Activated T-cell treated with anti-CD3 and anti-CD28 coated beads, Interleukin-2, amount 50 U/mL, for 1 hour (primary cell): Measurements from ENCODE around the gene SHOX.

Source experiments
- DNase-seq: peaks from one replicate; pipeline ENCODE4 v3.0.0-alpha.2; 2020

The SHOX gene

DNA sequence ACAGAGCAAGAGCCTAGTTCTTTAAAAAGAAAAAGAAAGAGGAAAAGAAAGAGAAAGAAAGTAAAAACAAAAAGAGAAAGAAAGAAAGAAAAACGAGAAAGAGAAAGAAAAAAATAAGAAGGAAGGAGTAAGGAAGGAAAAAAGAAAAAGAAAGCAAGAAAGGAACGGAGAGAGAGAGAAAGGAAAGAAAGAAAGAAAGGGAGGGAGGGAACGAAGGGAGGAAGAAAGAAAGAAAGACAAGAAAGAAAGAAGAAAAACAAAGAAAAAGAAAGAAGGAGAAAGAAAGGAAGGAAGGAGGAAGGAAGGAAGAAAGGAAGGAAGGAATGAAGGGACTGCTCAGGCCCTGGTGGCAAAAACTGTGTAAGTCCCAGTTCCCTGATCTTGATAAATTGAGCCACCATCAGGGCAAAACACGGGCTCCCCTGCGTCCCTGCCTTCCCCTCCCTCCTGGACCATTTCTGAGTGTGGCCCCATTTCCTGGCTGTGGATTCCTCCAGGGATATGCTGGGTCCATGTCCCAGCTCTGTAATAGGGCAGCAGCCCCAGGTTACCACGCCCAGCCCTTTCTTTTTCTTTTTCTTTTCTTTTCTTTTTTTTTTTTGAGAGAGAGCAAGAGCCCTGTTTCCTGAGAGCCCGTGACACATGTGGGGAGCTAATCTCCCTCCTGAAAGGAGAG is 44.8 kb downstream of the SHOX start:
- no peak for DNase-seq

DNA sequence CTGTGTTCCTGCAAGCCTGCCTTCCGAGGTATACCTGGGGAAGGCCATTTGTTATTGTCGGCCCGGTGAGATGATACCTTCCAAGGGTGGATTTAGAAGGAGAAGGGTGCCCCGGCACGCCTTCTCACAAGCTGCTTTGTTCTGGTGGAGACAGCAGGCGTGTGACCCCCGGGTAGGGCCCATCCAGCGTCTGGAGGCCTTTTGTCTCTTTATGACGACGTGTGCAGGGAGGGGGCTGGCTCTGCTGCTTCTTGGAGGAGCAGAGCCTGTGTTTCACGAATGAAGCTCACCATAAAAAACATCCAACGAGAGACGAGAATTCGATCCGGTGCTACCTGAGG is 45.3 kb downstream of the SHOX start:
- DNase-seq, result no peak

DNA sequence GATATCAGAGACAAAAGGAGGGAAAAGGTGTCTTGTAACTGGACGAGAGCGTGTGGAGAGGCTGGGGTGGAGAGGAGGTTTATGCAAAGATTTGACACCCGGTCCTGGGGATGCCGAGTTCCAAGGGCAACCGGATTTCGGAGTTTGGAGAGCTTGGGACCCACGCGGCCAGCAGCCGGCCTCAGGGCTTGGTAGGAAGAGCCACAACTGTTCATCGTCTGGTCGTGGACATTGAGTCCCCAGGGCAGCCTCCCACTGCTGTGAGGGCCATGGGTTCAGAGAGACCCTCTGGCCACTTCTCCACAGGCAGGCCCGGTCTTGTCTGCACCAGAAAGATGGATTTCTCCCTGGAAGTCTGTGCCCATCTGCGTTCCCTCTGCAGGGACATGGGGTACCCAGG is 46.8 kb downstream of the SHOX start:
- no peak for DNase-seq

DNA sequence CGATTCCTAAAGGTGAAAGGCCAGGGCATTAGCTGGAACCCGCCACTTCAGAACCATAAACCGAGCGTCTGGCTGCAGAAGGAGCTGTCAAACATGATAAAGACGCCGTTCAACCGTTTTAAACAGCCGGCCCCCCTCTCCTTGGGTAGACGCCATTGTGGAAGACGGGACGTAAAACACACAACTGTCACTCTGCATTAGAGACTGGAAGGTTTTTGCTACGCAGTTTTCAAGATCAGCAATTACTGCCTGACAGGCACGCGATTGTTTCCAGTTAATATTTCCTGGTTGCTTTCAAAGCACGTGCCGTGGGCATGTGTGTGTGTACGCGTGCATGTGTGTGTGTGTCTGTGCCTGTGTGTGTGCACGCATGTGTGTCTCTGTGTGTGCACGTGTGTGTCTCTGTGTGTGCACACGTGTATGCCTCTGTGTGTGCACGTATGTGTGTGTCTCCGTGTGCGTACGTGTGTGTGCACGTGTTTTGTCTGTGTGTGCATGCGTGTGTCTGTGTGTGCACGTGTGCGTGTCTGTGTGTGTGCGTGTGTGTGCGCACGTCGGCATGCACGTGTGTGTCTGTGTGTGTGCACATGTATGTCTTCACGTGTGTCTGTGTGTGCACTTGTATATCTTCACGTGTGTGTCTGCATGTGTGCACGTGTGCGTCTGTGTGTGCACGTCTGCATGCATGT is 48.8 kb downstream of the SHOX start:
- DNase-seq, result no peak

DNA sequence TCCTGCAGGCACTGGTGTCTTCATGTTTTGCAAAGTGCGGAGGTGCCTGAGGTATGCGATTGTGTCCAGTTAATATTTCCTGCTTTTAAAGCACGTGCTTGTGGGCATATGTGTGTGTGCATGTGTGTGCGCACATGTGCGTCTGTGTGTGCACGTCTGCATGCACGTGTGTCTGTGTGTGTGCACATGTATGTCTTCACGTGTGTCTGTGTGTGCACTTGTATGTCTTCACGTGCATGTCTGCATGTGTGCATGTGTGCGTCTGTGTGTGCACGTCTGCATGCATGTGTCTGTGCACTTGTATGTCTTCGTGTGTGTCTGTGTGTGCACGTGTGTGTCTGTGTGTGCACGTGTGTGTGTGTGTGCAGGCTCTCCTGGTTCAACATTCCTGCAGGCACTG is 49.5 kb downstream of the SHOX start:
- DNase-seq, result no peak

DNA sequence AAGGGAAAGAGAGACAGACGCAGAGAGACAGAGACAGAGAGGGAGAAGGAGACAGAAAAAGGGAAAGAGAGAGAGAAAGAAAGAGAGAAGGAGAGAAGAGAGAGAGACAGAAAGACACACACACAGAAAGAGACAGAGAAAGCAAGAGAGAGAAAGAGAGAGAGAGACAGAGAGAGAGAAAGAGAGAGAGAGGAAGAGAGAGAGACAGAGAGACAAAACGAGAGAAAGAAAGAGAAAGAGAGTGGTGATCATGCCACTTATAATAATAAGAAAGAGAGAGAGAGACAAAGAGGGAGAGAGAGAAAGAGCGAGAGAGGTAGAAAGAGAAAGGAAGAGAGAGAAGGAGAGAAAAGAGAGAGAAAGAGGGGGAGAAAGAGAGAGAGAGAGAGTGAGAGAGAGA is 51.4 kb downstream of the SHOX start:
- DNase-seq, result no peak

DNA sequence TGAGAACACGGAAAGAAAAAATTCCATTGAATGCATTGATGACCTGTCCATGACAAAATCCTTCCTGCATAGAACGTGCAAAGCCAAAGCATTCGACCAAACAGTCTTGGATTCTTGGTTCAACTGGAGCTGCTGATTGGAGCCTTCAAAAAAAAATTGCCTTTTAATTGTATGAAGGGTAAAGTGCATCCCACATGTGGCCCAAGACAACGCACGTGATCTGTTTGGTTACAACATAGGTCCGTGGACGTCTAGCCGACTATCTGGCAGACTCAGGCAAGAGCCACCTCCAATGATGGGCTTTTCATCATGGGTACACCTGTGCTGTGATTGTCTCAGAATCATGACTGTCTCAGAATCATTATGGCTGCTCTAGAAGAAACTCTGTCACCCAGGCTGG is 52.3 kb downstream of the SHOX start:
- DNase-seq, result no peak

DNA sequence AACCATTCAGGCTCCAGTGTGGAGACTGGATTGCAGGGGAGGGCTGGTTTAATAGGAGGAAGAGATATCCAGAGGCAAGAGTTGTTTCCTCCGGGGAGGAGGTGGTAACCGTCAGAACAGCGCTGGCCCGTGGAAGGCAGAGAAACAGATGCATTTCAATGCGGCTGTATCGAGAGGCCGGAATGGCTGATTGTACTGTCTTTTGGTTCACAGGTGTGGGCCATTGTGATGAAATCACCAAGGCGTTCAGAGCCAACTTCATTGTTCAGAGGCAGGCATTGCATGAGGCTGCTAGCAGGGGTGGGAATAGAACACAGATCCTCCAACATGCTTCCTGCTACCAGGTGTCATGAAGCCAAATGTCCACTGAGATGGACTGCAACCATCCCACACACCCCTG is 53.0 kb downstream of the SHOX start:
- no peak for DNase-seq

DNA sequence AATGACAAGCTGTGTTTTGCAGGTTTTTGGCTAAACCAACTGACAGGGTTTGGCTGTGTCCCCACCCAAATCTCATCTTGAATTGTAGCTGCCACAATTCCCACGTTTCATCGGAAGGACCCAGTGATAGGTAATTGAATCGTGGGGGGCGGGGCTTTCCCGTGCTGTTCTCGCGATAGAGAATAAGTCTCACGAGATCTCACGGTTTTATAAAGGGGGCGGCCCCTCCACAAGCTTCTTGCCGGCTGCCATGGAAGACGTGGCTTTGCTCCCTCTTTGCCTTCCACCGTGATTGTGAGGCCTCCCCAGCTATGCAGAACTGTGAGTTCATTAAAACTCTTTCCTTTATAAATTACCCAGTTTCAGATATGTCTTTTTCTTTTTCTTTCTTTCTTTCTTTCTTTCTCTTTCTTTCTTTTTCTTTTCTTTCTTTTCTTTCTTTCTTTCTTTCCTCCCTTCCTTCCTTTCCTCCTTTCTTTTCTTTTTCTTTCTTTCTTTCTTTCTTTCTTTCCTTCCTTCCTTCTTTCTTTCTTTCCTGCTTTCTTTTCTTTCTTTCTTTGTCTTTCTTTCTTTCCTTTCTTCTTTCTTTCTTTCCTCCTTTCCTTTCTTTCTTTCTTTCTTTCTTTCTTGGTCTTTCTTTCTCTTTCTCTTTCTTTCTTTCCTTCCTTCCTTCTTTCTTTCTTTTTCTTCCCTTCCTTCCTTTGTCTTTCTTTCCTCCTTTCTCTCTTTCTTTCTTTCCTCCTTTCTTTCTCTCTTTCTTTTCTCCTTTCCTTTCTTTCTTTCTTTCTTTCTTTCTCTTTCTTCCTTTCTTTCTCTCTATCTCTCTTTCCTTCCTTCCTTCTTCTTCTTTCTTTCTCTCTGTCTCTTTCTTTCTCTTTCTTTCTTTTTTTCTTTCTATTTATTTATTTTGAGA is 54.8 kb downstream of the SHOX start:
- no peak for DNase-seq

DNA sequence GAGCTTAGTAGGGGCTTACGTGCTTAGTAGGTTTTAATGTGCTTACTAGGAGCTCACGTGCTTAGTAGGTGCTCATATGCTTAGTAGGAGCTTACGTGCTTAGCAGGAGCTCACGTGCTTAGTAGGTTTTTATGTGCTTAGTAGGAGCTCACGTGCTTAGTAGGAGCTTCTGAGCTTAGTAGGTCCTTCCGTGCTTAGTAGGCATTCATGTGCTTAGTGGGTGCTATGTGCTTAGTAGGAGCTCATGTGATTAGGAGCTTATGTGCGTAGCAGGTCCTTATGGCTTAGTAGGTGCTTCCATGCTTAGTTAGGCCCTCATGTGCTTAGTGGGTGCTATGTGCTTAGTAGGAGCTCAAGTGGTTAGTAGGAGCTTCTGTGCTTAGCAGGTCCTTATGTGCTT is 59.4 kb downstream of the SHOX start:
- DNase-seq, result no peak

DNA sequence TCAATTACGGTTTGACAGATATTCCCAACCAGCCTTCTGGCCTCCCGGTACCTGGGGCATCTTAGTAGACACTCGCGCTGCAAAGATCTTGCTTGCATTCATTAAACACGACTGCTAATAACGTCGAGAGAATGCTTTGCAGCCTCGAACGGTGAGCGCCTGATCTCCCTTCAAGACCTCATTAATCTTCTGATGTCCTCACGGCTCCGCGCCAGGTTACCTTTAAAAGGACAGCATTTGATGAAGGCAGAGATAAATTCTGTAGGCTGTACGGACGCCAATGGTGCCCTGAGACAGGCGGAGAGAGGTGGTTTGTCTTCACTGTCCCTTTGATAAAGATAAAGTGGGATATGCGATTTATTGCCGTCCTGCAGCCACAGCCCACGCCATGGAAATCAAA is 64.2 kb downstream of the SHOX start:
- no peak for DNase-seq

DNA sequence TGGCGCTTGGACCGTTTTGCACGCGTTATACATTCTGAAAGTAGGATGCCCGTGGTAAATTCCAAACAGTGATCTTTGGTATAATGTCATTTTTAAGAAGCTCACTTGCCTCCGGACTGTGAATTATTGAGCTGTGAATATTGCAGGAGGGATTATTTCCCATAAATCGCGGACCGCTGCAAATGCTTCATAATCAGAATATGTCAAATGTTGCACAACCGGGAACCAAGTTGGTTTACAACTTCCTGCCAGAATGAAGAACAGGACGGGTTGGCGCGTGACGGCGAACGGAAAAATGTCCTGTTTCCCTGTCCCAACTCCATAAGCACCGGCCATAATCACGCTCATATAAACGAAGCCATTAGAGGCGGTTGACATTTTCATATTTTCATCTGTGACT is 67.6 kb downstream of the SHOX start:
- DNase-seq, result no peak

DNA sequence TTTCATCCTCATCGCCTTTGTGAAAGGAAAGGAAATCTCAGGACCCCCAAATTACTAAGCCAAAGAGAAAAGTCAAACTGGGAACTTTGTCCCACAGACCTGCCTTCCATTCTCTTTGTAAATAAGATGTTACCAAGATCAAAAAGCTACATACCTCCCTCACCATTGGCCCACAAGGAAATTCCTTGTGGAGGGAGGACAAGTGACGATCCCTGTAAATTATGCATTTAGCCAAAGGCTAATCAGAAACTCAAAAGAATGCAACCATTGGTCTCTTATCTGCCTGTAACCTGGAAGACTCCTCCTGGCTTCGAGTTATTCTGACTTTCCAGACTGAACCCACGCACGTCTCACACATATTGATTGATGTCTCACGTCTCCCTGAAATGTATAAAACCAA is 70.3 kb downstream of the SHOX start:
- DNase-seq, result no peak

DNA sequence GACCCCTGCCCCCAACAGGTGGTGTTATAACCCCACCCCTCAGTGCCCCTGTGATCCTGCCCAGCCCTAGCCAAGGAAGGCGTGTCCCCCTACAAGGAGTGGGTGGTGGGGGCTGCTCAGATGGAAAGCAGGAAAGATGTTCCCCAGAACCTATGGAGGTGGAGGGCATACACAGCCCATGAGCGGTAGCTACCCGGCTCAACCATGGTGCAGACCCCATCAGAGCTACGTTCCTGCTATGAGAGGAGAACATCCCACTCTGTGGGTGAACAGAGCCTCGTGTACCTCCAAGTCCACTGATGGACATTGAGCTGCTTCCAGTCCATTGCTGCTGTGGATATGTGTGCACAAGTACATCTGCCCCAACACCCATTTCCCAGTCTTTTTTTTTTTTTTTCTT is 71.1 kb downstream of the SHOX start:
- DNase-seq, result no peak

DNA sequence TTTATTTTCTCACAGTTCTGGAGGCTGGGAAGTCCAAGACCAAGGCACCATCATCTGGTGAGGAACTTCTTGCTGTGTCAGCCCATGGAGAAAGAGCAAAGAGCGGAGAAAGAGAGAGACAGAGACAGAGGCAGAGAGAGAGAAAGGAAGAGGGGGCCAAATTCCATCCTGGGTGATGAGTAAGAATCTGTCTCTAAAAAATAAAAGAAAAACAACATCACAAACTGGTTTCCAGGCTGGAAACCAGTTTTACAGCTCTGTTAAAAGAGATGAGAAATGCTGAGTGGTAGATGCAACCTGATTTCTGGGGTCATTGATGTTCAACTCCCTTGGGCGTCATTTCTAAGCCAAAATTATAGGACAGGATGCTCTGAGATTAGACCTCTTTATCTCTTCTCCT is 72.9 kb downstream of the SHOX start:
- no peak for DNase-seq

DNA sequence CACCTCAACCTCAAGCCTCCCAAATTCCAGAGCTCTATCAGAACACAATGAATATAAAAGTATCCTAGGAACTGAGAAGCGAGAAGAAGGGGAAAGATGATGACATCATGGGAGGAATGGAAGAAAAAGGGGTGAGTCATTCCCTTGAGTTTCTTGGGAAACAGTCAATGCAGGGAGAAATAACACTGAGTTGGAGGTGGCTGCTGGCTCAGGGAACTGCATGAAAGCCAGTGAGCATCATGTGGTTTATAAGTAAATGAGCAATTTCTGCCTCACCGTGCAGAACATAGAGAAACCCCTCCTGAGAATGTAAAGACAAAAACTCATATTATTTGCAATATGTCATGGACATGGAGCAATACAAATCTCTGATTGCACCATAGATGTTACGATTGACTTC is 73.3 kb downstream of the SHOX start:
- DNase-seq, result no peak
